H9 (cell line): ENCODE measurements around the gene CLEC3B. TPM values are rescaled to one million over a fixed set of nuclear protein-coding genes. Genes with fewer than 3 reads are reported as not detected.
A peak's percentile ranks its signal among the peaks of the same experiment; 100 is the strongest.

Experiments used
- DNase-seq: peaks from one replicate; pipeline ENCODE4 v3.0.0-alpha.2; 2017
- H2AFZ ChIP-seq: one replicate; pipeline ENCODE4 v1.6.1; 2013; ENCODE audit warnings: mild to moderate bottlenecking, low read length, control low read depth, moderate library complexity
- H2AK5ac ChIP-seq: 2 replicates; pipeline ENCODE4 v1.6.1; 2013; ENCODE audit warnings: low read length, control low read depth, mixed read lengths; ENCODE audit not compliant: insufficient read length
- H2BK120ac ChIP-seq: one replicate; pipeline ENCODE4 v1.6.1; 2013; ENCODE audit warnings: low read depth, mild to moderate bottlenecking, low read length, control low read depth, inconsistent platforms; ENCODE audit not compliant: poor library complexity, severe bottlenecking
- H2BK12ac ChIP-seq: 2 replicates; pipeline ENCODE4 v1.6.1; 2013; ENCODE audit warnings: low read length, control low read depth, mixed read lengths, low read depth; ENCODE audit not compliant: insufficient read length
- H2BK15ac ChIP-seq: 2 replicates; pipeline ENCODE4 v1.6.1; 2013; ENCODE audit warnings: low read depth, low read length, control low read depth
- H2BK20ac ChIP-seq: one replicate; pipeline ENCODE4 v1.6.1; 2013; ENCODE audit warnings: low read depth, mild to moderate bottlenecking, low read length, control low read depth, inconsistent platforms; ENCODE audit not compliant: poor library complexity, severe bottlenecking
- H2BK5ac ChIP-seq: 2 replicates; pipeline ENCODE4 v1.6.1; 2013; ENCODE audit warnings: low read length, control low read depth, mixed read lengths; ENCODE audit not compliant: insufficient read length
- H3K14ac ChIP-seq: 2 replicates; pipeline ENCODE4 v1.6.1; 2013; ENCODE audit warnings: low read length, control low read depth; ENCODE audit not compliant: insufficient read depth
- H3K18ac ChIP-seq: 2 replicates; pipeline ENCODE4 v1.6.1; 2013; ENCODE audit warnings: low read depth, mild to moderate bottlenecking, mixed read lengths, low read length, control low read depth; ENCODE audit not compliant: insufficient read length
- H3K23ac ChIP-seq: 2 replicates; pipeline ENCODE4 v1.6.1; 2013; ENCODE audit warnings: low read length, control low read depth, mixed read lengths, low read depth; ENCODE audit not compliant: insufficient read length
- H3K23me2 ChIP-seq: 2 replicates; pipeline ENCODE4 v1.6.1; 2013; ENCODE audit warnings: low read depth, mild to moderate bottlenecking, mixed read lengths, low read length, control low read depth; ENCODE audit not compliant: insufficient read length, poor library complexity, severe bottlenecking
- H3K27ac ChIP-seq: 2 replicates; pipeline ENCODE4 v1.5.1; 2013; ENCODE audit warnings: low read length, control low read depth, mixed read lengths, low read depth; ENCODE audit not compliant: insufficient read length
- H3K27me3 ChIP-seq: 2 replicates; pipeline ENCODE4 v1.6.1; 2013; ENCODE audit warnings: low read length, control low read depth, inconsistent platforms; ENCODE audit not compliant: insufficient read depth
- H3K4ac ChIP-seq: 2 replicates; pipeline ENCODE4 v1.6.1; 2013; ENCODE audit warnings: low read depth, mild to moderate bottlenecking, control low read depth, inconsistent platforms, low read length, moderate library complexity
- H3K4me1 ChIP-seq: 2 replicates; pipeline ENCODE4 v1.6.1; 2013; ENCODE audit warnings: low read length, control low read depth, inconsistent platforms; ENCODE audit not compliant: insufficient read depth
- H3K4me2 ChIP-seq: 2 replicates; pipeline ENCODE4 v1.6.1; 2013; ENCODE audit warnings: low read length, control low read depth, mixed read lengths; ENCODE audit not compliant: insufficient read length, insufficient read depth
- H3K56ac ChIP-seq: 2 replicates; pipeline ENCODE4 v1.6.1; 2013; ENCODE audit warnings: low read depth, mild to moderate bottlenecking, mixed read lengths, low read length, control low read depth; ENCODE audit not compliant: insufficient read length
- H3K79me1 ChIP-seq: 2 replicates; pipeline ENCODE4 v1.6.1; 2013; ENCODE audit warnings: low read depth, mild to moderate bottlenecking, moderate library complexity, low read length, control low read depth, inconsistent platforms; ENCODE audit not compliant: insufficient read depth, poor library complexity, severe bottlenecking
- H3K79me2 ChIP-seq: 2 replicates; pipeline ENCODE4 v1.6.1; 2013; ENCODE audit warnings: low read length, control low read depth, inconsistent platforms; ENCODE audit not compliant: insufficient read depth
- H3K9ac ChIP-seq: 2 replicates; pipeline ENCODE4 v1.6.1; 2013; ENCODE audit warnings: low read length, control low read depth, mixed read lengths; ENCODE audit not compliant: insufficient read length; ENCODE audit errors: extremely low read depth
- H3K9me3 ChIP-seq: one replicate; pipeline ENCODE4 v1.6.1; 2013; ENCODE audit warnings: low read depth, low read length, inconsistent platforms; ENCODE audit not compliant: control insufficient read depth
- H3T11ph ChIP-seq: one replicate; pipeline ENCODE4 v1.6.1; 2013; ENCODE audit warnings: mild to moderate bottlenecking, low read length, control low read depth, inconsistent platforms
- H4K20me1 ChIP-seq: one replicate; pipeline ENCODE4 v1.6.1; 2013; ENCODE audit not compliant: control insufficient read depth, insufficient read length, insufficient read depth
- H4K5ac ChIP-seq: 2 replicates; pipeline ENCODE4 v1.6.1; 2013; ENCODE audit warnings: low read depth, mild to moderate bottlenecking, mixed read lengths, low read length, control low read depth; ENCODE audit not compliant: insufficient read length
- H4K8ac ChIP-seq: replicated peaks from 2 replicates; pipeline ENCODE4 v1.6.1; 2013; ENCODE audit warnings: low read length, control low read depth, mixed read lengths, low read depth; ENCODE audit not compliant: insufficient read length
- H4K91ac ChIP-seq: 2 replicates; pipeline ENCODE4 v1.6.1; 2013; ENCODE audit warnings: low read depth, mild to moderate bottlenecking, moderate library complexity, mixed read lengths, low read length, control low read depth; ENCODE audit not compliant: insufficient read length
- H3K27ac Mint-ChIP-seq, 3 experiments: 2 replicates in 2 of 3; 3 replicates in 1 of 3; pipeline ENCODE4 v1.8.0; 2020 to 2021; ENCODE audit warnings: mixed read lengths in 3 of 3, mild to moderate bottlenecking in 1 of 3, moderate library complexity in 1 of 3
- H3K27me3 Mint-ChIP-seq: 2 replicates; pipeline ENCODE4 v1.8.0; 2021; ENCODE audit warnings: low read depth, mild to moderate bottlenecking, moderate library complexity, mixed read lengths
- H3K36me3 Mint-ChIP-seq, 3 experiments: 2 replicates in 2 of 3; 3 replicates in 1 of 3; pipeline ENCODE4 v1.8.0; 2020 to 2021; ENCODE audit warnings: low read depth in 3 of 3, mixed read lengths in 3 of 3; ENCODE audit not compliant: insufficient read depth in 1 of 3
- H3K4me1 Mint-ChIP-seq, 2 experiments: 2 replicates each; pipeline ENCODE4 v1.8.0; 2020; ENCODE audit warnings: mixed read lengths in 2 of 2
- H3K4me3 Mint-ChIP-seq, 2 experiments: 2 replicates in 1 of 2; 3 replicates in 1 of 2; pipeline ENCODE4 v1.8.0; 2020 to 2021; ENCODE audit warnings: mild to moderate bottlenecking in 2 of 2, mixed read lengths in 2 of 2, moderate library complexity in 1 of 2
- H3K9me3 Mint-ChIP-seq, 2 experiments: 2 replicates in 1 of 2; 3 replicates in 1 of 2; pipeline ENCODE4 v1.8.0; 2020; ENCODE audit warnings: mild to moderate bottlenecking in 2 of 2, mixed read lengths in 2 of 2, moderate library complexity in 1 of 2
- CTCF ChIP-seq: fragments of 200-600 bp; sonication (generic); conservative IDR thresholded peaks from 3 replicates; pipeline ENCODE4 v1.8.0; 2021; ENCODE audit warnings: antibody characterized with exemption, mild to moderate bottlenecking
- WGBS: extraction: QIAGEN DNeasy Blood & Tissue Kit; methylation state at CpG from one replicate; pipeline ENCODE4 v1.1.7; 2013; ENCODE audit warnings: missing lambda C conversion rate, low lambda C conversion rate, mixed read lengths; ENCODE audit not compliant: insufficient read length; ENCODE audit errors: extremely low coverage; 5-methylcytosine and 5-hydroxymethylcytosine counted together
- long read RNA-seq: library from polyadenylated mRNA; unstranded; transcript quantifications from one replicate; pipeline ENCODE4 v2.0.0, GENCODE V29; 2020
- total RNA-seq: library from RNA; stranded (reverse); gene quantifications from 2 replicates; pipeline ENCODE4 v1.2.1, GENCODE V29; 2021

CLEC3B gene
- not detected in 2 replicates for total RNA-seq
- long read RNA-seq, partial matches to known transcripts = 0 of 2 reads
- long read RNA-seq, other reads (novel, unspliced or antisense) = 2 of 2 reads

DNA sequence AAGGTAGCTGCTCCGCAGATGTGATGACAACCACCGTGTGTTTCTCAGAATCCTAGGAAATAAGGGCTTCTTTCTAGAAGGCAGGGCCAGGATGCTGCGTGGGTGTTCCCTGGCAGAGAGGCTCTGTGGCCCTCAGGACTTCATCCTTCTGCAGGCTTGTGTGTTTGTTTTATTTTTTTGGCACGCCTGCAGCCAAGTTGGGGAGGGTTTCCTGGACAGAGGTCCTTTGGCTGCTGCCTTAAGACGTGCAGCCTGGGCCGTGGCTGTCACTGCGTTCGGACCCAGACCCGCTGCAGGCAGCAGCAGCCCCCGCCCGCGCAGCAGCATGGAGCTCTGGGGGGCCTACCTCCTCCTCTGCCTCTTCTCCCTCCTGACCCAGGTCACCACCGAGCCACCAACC lies at the start of gene CLEC3B:
Gene CLEC3B, plus strand, starts transcription at position 266 of the 400 bp plus-strand sequence. Its CDS starts 60 bp downstream, at position 326.
- TF ChIP-seq CTCF = no peak
- Histone ChIP-seq H3K4me1 (no peaks in the 10 kb centered on the region), H2BK120ac (no peak within 1 kb of the TSS), H3K23me2 (no peaks in the 10 kb centered on the region), H3K27me3 (no peaks in the 10 kb centered on the region), H2AFZ (no peak within 1 kb of the TSS), H4K8ac (no peak within 1 kb of the TSS), H3K9ac (no peak within 1 kb of the TSS), H2AK5ac (no peak within 1 kb of the TSS), H3K4ac (no peak within 1 kb of the TSS), H3K18ac (no peak within 1 kb of the TSS), H3K14ac (peak within 1 kb of the TSS; percentile 41), H4K5ac (no peak within 1 kb of the TSS), H3K4me2 (no peak within 1 kb of the TSS), H3K79me1 (no peaks in the 10 kb centered on the region), H3K56ac (no peak within 1 kb of the TSS), H3K9me3 (no peaks in the 10 kb centered on the region), H2BK5ac (no peak within 1 kb of the TSS), H3K79me2 (no peaks in the 10 kb centered on the region), H4K20me1 (no peaks in the 10 kb centered on the region), H2BK20ac (no peak within 1 kb of the TSS), H3T11ph (no peak within 1 kb of the TSS), H4K91ac (no peak within 1 kb of the TSS), H3K27ac (no peak within 1 kb of the TSS), H2BK12ac (no peak within 1 kb of the TSS), H2BK15ac (0 out of 2 replicates have a peak within 1 kb of the TSS, but pooled peaks have one; percentile 43), H3K23ac (no peak within 1 kb of the TSS)
- Mint-ChIP-seq H3K4me1 (peaks cover 5% of the 10 kb centered on the region in 2 experiments), H3K27ac (no peak within 1 kb of the TSS), H3K9me3 (no peaks in the 10 kb centered on the region), H3K36me3 (no peaks in the 10 kb centered on the region), H3K27me3 (peaks cover 18% of the 10 kb centered on the region), H3K4me3 (no peak within 1 kb of the TSS)
- DNase-seq = no peak
- no CpG with 5 or more reads among the region's 13 CpGs for WGBS
